BLaER1 (cell line): Measurements from ENCODE around the gene CHCHD3.

Experiments used
- H3K27ac ChIP-seq: shearing (Covaris generic); formaldehyde crosslinking; 2 replicates; pipeline ENCODE4 v1.8.1; 2022
- H3K27me3 ChIP-seq: shearing (Covaris generic); formaldehyde crosslinking; 2 replicates; pipeline ENCODE4 v1.8.1; 2022
- H3K36me3 ChIP-seq: shearing (Covaris generic); formaldehyde crosslinking; 2 replicates; pipeline ENCODE4 v1.8.1; 2022
- H3K4me1 ChIP-seq: shearing (Covaris generic); formaldehyde crosslinking; 2 replicates; pipeline ENCODE4 v1.8.1; 2022
- H3K4me2 ChIP-seq: shearing (Covaris generic); formaldehyde crosslinking; 2 replicates; pipeline ENCODE4 v1.8.1; 2022
- H3K4me3 ChIP-seq: shearing (Covaris generic); formaldehyde crosslinking; 2 replicates; pipeline ENCODE4 v1.8.1; 2022
- H3K9ac ChIP-seq: shearing (Covaris generic); formaldehyde crosslinking; 2 replicates; pipeline ENCODE4 v1.8.1; 2022
- H3K9me3 ChIP-seq: shearing (Covaris generic); formaldehyde crosslinking; 2 replicates; pipeline ENCODE4 v1.8.1; 2022
- H4K20me1 ChIP-seq: shearing (Covaris generic); formaldehyde crosslinking; 2 replicates; pipeline ENCODE4 v1.8.1; 2022
- Cebpa-rat ChIP-seq: shearing (Covaris generic); IDR thresholded peaks from 2 replicates; pipeline ENCODE4 v1.8.1; 2022

Gene CHCHD3

DNA sequence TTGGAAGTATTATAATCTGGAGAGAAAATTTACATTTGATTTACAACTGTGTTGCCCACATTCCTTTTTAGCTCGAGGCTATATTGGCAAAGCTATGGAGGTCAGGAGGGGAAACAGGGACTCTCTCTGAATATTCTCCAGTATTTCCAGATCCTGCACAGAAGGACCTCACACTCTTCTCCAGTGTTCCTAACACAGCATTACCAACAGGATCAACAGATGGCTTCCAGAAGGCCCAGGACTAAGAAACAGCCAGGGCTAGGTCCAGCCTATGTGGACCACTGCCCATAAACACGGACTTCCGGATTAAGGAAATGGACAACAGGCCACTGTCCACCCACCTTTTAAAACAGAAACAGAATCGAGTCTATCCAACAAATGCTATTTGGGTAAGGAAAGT, 65.3 kb downstream of the CHCHD3 start:
- Histone ChIP-seq H3K27me3 (no peaks in the 10 kb centered on the region), H4K20me1 (no peaks in the 10 kb centered on the region; the same call in 1 of the 2 replicates), H3K36me3 (peaks cover 32% of the 10 kb centered on the region), H3K4me2 (no peak overlapping the region), H3K4me3 (no peak overlapping the region), H3K4me1 (0 out of 2 replicates have a peak, but pooled peaks cover 5% of the 10 kb centered on the region), H3K27ac (no peak overlapping the region), H3K9ac (no peak overlapping the region), H3K9me3 (no peaks in the 10 kb centered on the region)
- no peak for TF ChIP-seq Cebpa-rat

- Histone ChIP-seq H3K27ac (no peak overlapping the region), H3K4me1 (0 out of 2 replicates have a peak, but pooled peaks cover 5% of the 10 kb centered on the region), H3K27me3 (no peaks in the 10 kb centered on the region), H3K9ac (no peak overlapping the region), H4K20me1 (no peaks in the 10 kb centered on the region; the same call in 1 of the 2 replicates), H3K9me3 (no peaks in the 10 kb centered on the region), H3K36me3 (peaks cover 36% of the 10 kb centered on the region), H3K4me2 (no peak overlapping the region), H3K4me3 (no peak overlapping the region)
- TF ChIP-seq Cebpa-rat = no peak
These were observed 66.0 kb downstream of the CHCHD3 start for GRCh38 chr7:133015888-133016287.

- no peak overlapping the region for H3K27ac ChIP-seq
These were observed 70.1 kb downstream of the CHCHD3 start for GRCh38 chr7:133011746-133012145.

GRCh38 chr7:133009426-133010252, 72.3 kb downstream of the CHCHD3 start:
- no peak overlapping the region for H3K27ac ChIP-seq
- TF ChIP-seq Cebpa-rat = no peak
- H3K4me1 ChIP-seq = no peaks in the 10 kb centered on the region
- H3K4me2 ChIP-seq = no peak overlapping the region
- peaks cover 16% of the 10 kb centered on the region for H3K9me3 ChIP-seq
- H3K27me3 ChIP-seq = no peaks in the 10 kb centered on the region
- peaks cover 36% of the 10 kb centered on the region for H3K36me3 ChIP-seq
- H4K20me1 ChIP-seq = no peaks in the 10 kb centered on the region
- H3K9ac ChIP-seq = no peak overlapping the region
- H3K4me3 ChIP-seq = no peak overlapping the region

More at GRCh38 chr7:133011746-133012145, 70.1 kb downstream of the CHCHD3 start:
- Histone ChIP-seq H3K27me3 (no peaks in the 10 kb centered on the region), H3K9me3 (peaks cover 9% of the 10 kb centered on the region), H3K9ac (no peak overlapping the region), H4K20me1 (no peaks in the 10 kb centered on the region), H3K36me3 (peaks cover 38% of the 10 kb centered on the region), H3K4me2 (no peak overlapping the region), H3K4me3 (no peak overlapping the region), H3K4me1 (no peaks in the 10 kb centered on the region)
- no peak for TF ChIP-seq Cebpa-rat

- H4K20me1 ChIP-seq = peaks cover 5% of the 10 kb centered on the region; the same call in 1 of the 2 replicates
- H3K36me3 ChIP-seq = peaks cover 32% of the 10 kb centered on the region
- H3K9me3 ChIP-seq = peaks cover 16% of the 10 kb centered on the region
These were observed 73.9 kb downstream of the CHCHD3 start for GRCh38 chr7:133007961-133008360.

DNA sequence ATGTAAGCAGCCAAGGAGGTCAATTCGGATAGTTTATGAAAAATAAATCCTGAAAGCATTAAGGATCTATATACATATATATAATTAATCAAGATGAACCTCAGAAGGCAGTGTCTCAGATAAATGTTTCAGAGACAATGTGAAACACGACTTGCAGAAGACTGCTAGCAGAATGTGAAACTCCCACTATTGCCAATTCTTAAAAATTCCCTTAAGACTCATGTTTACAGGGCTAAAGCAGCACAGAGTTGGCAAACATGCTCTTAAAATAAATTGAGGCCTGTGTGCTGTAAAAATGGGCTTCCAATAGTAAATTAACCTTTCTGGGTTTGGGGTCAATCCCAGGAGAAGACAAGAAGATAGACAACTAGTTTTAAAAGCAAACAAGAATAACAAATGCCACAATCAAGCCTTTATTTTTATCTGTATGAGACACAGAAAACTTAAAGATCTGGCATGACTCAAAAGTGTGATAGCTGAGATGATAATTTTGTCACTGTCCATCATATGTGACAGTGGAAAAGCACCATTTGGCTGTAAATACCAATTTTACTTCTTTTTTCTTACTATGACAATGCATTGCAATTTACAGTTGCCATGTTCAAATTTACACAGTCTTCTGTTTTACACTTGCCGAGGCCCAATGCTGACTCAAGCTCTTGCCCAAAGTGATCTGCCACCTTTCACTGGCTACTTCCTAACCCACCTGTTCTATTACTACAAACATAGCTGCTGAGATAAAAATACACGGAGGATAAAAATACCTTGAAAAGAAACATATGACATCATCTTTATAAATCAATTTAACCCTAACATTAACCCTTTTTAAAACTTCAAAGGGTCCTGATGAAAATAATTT, 78.6 kb downstream of the CHCHD3 start:
- Histone ChIP-seq H4K20me1 (peaks cover 19% of the 10 kb centered on the region; the same call in 1 of the 2 replicates), H3K9me3 (peaks cover 16% of the 10 kb centered on the region), H3K4me3 (no peak overlapping the region), H3K4me2 (no peak overlapping the region), H3K36me3 (peaks cover 13% of the 10 kb centered on the region), H3K9ac (no peak overlapping the region), H3K27ac (no peak overlapping the region), H3K27me3 (no peaks in the 10 kb centered on the region), H3K4me1 (no peaks in the 10 kb centered on the region)
- TF ChIP-seq Cebpa-rat = no peak

More at GRCh38 chr7:133007961-133008360, 73.9 kb downstream of the CHCHD3 start:
- H3K9ac ChIP-seq = no peak overlapping the region
- no peaks in the 10 kb centered on the region for H3K4me1 ChIP-seq
- no peak overlapping the region for H3K4me3 ChIP-seq
- TF ChIP-seq Cebpa-rat = no peak
- H3K27me3 ChIP-seq = no peaks in the 10 kb centered on the region
- H3K27ac ChIP-seq = no peak overlapping the region
- no peak overlapping the region for H3K4me2 ChIP-seq

DNA sequence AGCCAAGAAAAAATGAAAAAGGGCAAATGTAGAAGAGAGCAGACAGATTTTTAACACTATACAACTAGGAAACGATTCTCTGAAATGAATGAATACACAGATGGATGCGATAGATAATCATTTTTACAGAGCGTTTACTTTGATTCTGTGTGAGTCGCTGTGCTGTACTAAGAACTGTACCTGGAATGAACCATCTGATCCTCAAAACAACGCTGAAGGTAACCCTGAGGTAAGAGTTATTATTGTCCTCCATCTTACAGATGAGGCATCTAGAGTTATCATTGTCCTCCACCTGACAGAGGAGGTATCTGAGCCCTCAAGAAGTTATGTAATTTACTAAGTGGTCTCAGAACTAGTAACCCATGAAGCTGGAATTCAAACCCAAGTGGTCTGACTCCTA, 80.2 kb downstream of the CHCHD3 start:
- Histone ChIP-seq H3K27me3 (no peaks in the 10 kb centered on the region), H3K9me3 (peaks cover 7% of the 10 kb centered on the region; the same call in 1 of the 2 replicates), H3K36me3 (peaks cover 9% of the 10 kb centered on the region; the same call in 1 of the 2 replicates), H4K20me1 (peaks cover 20% of the 10 kb centered on the region; the same call in 1 of the 2 replicates), H3K4me3 (no peak overlapping the region), H3K27ac (no peak overlapping the region), H3K4me1 (no peaks in the 10 kb centered on the region), H3K4me2 (no peak overlapping the region), H3K9ac (no peak overlapping the region)
- no peak for TF ChIP-seq Cebpa-rat

DNA sequence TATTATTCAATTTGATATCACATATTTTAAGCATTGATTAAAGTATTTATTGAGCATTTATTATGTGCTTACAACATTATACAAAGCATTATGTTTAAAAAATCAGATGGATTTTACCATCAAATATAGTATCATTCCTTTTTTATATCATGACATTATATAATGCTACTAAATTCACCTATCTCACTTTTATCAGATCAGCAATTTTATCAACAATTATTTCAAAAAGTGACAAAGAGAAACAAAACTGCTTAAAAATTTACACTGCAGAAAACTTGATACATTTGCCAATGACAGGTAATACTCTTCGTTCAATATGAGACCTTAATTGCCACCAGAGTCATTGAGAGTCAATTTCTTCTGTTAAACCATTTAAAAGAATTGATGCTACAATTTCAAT, 82.0 kb downstream of the CHCHD3 start:
- Histone ChIP-seq H3K4me1 (no peaks in the 10 kb centered on the region), H3K27me3 (no peaks in the 10 kb centered on the region), H4K20me1 (peaks cover 32% of the 10 kb centered on the region), H3K36me3 (peaks cover 6% of the 10 kb centered on the region; the same call in 1 of the 2 replicates), H3K27ac (no peak overlapping the region), H3K4me2 (no peak overlapping the region), H3K9me3 (no peaks in the 10 kb centered on the region), H3K4me3 (no peak overlapping the region), H3K9ac (no peak overlapping the region)
- no peak for TF ChIP-seq Cebpa-rat

- Histone ChIP-seq H3K4me3 (no peak overlapping the region), H3K27me3 (no peaks in the 10 kb centered on the region), H3K36me3 (peaks cover 6% of the 10 kb centered on the region; the same call in 1 of the 2 replicates), H3K4me2 (no peak overlapping the region), H3K9me3 (no peaks in the 10 kb centered on the region), H3K9ac (no peak overlapping the region), H4K20me1 (peaks cover 43% of the 10 kb centered on the region), H3K4me1 (no peaks in the 10 kb centered on the region), H3K27ac (no peak overlapping the region)
- TF ChIP-seq Cebpa-rat = no peak
These were observed 83.1 kb downstream of the CHCHD3 start for GRCh38 chr7:132998763-132999162.

DNA sequence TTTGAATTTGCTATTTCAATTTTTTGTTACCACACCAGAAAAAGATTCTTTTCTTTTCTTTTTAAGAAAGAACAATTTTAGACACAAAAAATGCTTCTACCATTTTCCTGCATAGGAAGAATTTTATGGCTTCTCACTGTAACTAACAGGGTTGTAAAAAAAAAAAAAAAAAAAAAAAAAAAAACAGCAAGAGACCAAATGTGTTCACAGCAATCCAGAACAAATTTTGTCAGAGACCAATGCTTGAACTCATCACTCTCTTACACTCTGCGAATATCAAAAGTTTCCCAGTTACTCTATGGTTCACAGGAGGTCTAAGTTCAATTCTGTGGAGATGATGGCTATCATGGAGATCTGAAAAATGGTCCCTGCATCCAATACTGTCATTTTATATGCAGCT, 84.4 kb downstream of the CHCHD3 start:
- no peak for TF ChIP-seq Cebpa-rat
- Histone ChIP-seq H3K36me3 (peaks cover 6% of the 10 kb centered on the region; the same call in 1 of the 2 replicates), H3K9me3 (no peaks in the 10 kb centered on the region), H3K4me1 (no peaks in the 10 kb centered on the region), H4K20me1 (peaks cover 44% of the 10 kb centered on the region), H3K4me3 (no peak overlapping the region), H3K4me2 (no peak overlapping the region), H3K27me3 (no peaks in the 10 kb centered on the region), H3K27ac (no peak overlapping the region), H3K9ac (no peak overlapping the region)
